NCI-H524 treated with DMSO at 0.1 percent for 48 hours (cell line): ENCODE data around the gene POU2F3.

Experiments
- DNase-seq: peaks from one replicate; lab custom pipeline; 2025; lab: John Stamatoyannopoulos, UW

POU2F3 gene

DNA sequence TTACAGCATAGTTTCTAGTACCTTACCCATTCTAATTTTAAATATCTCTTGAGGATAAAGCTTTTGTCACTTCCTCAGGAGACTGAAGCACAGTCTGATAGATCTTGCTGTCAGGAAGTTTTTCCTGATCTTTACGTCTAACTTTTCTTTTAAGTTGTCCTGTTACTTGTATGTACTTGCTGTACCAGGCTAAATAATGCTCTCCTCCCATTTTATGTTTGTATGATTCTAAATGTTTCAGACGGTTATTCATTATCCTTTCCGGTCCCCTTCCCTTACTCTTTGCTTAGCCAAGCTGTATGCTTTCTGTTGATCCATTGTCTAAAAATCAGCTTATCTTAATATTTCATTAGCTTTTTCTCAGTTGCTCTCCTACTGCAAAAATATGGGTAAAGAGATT is 102.3 kb downstream of the POU2F3 start:
- no peak for DNase-seq

DNA sequence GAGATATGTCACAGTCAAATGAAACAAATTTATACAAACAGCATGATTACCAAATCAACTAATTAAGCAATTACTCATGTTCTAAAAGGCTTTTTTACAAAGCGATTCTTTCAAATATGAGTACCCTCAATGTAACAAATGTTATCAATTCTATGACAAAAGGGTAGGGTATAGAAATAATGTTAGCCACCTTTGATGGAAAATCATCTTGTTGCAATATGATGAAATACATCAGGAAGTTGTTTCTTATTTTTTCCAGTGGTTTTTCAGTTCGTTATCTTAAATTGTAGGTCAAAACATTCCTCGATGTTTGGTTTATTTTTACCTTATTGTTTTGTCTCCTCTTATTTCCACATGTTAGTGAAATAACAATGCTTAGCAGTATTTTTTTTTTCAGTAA is 102.7 kb downstream of the POU2F3 start:
- DNase-seq = no peak

- no peak for DNase-seq
These were observed 103.5 kb downstream of the POU2F3 start for GRCh38 chr11:120343429-120343828.

DNA sequence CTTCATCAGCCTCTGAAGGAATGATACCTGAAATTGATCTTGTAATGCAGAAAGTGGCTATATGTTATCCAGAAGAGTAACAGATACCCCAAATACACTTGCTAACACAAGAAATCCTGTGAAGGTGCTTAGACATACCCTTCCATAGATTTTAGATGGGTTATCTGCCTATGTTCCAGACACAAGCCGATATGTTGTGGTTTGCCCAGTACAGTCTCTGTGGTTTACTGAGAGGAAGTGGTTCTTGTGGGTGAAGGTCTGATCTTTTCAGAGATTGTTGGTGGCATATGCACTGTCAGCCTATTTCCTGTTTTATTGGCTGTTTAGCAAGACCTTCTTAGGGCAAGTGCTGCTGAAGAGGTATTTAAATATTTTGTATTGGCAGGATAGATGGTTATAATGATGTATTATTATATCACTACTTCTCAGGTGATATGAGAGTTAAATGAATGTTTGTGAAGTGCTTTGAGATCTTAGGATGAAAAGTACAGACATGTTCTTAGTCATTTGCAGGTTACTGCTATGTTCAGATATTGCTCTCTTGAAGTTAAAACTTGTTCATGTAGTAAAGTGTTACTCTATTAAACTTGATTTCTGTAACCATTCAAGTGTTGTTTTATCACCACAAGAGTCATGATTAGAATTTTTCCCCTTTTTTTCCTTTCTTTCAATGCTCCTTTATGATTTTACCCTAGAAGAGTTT is 104.5 kb downstream of the POU2F3 start:
- no peak for DNase-seq

DNA sequence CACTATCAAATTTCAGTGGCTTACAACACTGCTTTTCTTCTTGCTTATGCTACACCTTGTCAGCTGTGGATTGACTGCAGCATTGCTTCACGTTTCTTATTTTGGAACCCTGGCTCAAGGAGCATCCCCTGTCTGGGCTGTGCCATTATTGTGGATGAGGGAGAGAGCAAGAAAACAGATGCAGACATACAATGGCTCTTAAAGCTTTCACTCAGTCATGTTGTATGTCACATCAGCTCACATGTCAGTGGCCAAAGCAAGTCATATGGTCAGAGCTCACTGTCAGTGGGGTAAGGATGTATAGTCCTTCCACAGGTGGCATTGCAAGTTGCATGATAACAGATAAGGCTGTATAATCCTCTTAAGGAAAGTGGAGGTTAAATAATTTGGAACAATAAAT is 106.3 kb downstream of the POU2F3 start:
- no peak for DNase-seq

- DNase-seq = no peak
These were observed 110.7 kb downstream of the POU2F3 start for GRCh38 chr11:120350637-120351036.

GRCh38 chr11:120352405-120352804 is 112.5 kb downstream of the POU2F3 start:
- DNase-seq = no peak

DNA sequence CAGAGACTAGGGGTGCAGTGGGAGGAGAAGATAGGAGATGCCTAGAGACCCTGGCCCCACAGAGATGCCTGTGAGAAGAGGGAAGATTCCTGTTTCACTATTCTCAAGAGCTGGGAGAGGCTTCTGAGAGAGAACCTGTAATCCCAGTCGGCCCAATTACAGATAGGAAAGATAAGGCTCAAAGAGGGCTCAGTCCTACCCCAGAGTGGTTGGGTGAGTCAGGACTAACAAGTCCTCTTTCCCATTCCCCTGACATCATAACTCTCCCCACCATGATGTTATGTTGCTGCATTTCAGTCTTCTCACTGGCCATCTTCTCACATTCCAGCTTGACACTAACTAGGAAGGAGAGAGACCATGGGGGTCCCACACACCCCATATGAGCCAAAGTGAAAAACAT is 114.1 kb downstream of the POU2F3 start:
- DNase-seq = no peak

DNA sequence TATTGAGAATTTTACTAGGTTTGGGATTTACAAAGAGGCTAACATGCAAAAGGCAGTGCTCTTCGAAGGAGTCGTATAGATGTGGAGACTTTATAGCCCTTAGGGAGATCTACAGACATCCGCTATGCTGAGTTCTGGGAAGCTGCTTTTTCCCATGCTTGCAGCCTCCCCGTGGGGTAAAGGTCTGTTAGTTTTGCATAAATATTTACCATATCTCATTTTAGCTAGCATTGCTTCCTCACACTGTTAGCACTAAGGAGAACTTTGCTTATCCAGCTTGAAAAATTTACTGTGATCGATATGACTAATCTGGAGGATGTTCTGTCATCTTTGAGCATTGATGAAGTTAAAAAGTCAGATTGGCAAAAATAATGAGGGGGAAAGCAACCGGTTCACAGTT is 114.8 kb downstream of the POU2F3 start:
- DNase-seq = no peak

- DNase-seq = no peak
These were observed 117.7 kb downstream of the POU2F3 start for GRCh38 chr11:120357620-120358019.

GRCh38 chr11:120358729-120359128 is 118.8 kb downstream of the POU2F3 start:
- no peak for DNase-seq

DNA sequence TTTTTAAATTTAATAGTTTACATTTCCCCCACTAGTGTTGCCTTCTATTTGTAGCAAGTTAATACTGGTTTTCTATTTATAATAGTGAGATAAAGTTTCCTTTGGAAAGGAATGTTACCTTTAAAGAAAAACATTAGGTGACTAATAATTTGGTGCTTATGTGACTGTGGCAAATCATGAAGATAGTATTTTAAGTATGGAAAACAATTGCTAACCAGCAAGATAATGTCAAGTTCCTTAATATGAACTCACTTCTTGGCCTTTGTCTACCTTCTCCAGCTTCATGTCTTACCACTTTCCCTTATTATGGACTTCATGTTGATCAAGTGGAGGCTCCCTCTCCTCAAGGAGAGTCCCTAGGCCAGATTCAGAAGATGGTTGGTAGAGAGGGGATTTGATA is 123.5 kb downstream of the POU2F3 start:
- DNase-seq = no peak

- no peak for DNase-seq
These were observed 125.6 kb downstream of the POU2F3 start for GRCh38 chr11:120365512-120365911.
